Memory B cell (primary cell): Measurements from ENCODE around the gene AGA.

Experiments used
- ATAC-seq: fragments of 150-1000 bp; cut with Tn5 transposase; 2 replicates; pipeline ENCODE4 v1.10.0; 2021; ENCODE audit warnings: low read depth, mild to moderate bottlenecking, moderate library complexity
- DNase-seq, 2 donors: peaks; one replicate each; pipeline ENCODE4 v3.0.0; 2022; ENCODE audit warnings: low spot score in 2 of 2
- H3K27ac Mint-ChIP-seq: one replicate; pipeline ENCODE4 v1.8.0; 2022; ENCODE audit warnings: mild to moderate bottlenecking, moderate library complexity, mixed read lengths
- H3K27me3 Mint-ChIP-seq: one replicate; pipeline ENCODE4 v1.8.0; 2022; ENCODE audit warnings: mixed read lengths
- H3K36me3 Mint-ChIP-seq: one replicate; pipeline ENCODE4 v1.8.0; 2022; ENCODE audit warnings: mild to moderate bottlenecking, mixed read lengths
- H3K4me1 Mint-ChIP-seq: one replicate; pipeline ENCODE4 v1.8.0; 2022; ENCODE audit warnings: mixed read lengths
- H3K4me3 Mint-ChIP-seq: one replicate; pipeline ENCODE4 v1.8.0; 2022; ENCODE audit warnings: mild to moderate bottlenecking, moderate library complexity, mixed read lengths
- H3K9me3 Mint-ChIP-seq: one replicate; pipeline ENCODE4 v1.8.0; 2022; ENCODE audit warnings: mixed read lengths

AGA gene

DNA sequence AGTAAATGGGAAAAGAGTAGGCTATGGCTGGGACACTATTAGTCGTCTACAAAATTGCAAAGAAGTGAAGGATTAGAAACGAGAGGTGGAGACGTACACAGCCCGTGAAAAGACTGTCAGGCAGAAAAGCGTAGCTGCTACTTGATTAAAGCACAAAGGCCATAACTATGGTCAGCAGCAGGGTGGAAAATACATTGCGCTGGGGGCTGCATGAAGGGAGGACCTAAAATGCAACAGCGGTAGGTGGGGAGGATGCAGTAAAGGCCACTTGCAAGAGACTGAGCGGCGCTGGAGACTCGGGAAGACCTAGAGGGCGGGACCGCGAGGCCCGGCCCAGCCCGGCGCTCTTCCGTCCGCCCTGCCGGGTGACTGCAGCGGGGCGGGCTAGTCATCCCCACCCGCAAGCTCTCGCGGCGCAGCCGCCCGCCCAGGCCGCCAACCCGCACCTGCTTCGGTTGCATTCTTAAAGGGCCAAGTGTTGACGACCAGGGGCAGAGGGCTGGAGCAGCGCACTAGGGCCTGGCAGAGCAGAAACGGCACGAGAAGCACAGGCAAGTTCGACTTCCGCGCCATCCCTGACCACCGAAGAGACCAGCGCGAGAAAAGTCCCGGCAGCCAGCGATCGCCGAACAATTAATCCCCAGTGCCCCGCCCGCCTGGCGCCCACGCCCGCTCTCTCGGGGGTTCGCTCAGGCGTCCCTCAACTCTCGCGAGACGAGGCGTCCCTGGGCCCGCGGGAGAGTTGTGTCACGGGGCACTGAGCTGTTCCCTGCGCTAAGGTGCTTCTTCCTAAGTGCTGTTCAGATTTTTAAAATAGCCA is at the start of gene AGA:
AGA (minus strand) TSS at position 635 of the 820 bp plus-strand sequence; CDS start at position 573, 62 bp downstream.
- no peaks in the 10 kb centered on the region for H3K27me3 Mint-ChIP-seq
- DNase-seq (peak; percentile 93), ATAC-seq (peak; percentile 88)
- H3K27ac Mint-ChIP-seq, result peak within 1 kb of the TSS; percentile 90
- peaks cover 20% of the 10 kb centered on the region for H3K4me1 Mint-ChIP-seq
- peaks cover 10% of the 10 kb centered on the region for H3K36me3 Mint-ChIP-seq
- no peaks in the 10 kb centered on the region for H3K9me3 Mint-ChIP-seq
- H3K4me3 Mint-ChIP-seq, result peak within 1 kb of the TSS; percentile 90

DNA sequence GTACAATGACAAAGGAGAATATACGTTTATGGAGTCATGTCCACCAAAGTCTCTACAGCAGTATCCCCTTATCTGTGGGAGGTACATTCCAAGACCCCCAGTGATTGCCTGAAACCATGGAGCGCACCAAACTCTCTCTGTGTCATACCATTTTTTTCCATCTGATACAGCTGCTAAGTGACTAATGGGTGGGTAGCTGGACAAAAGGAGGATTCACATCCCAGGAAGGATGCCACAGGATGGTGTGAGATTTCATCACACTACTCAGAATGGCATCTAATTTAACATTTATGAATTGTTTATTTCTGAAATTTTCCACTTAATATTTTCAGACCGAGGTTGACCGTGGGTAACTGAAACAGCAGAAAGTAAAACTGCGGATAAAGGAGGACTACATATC is 49.8 kb upstream of the AGA start:
- Mint-ChIP-seq H3K27me3 (no peaks in the 10 kb centered on the region), H3K27ac (no peak overlapping the region), H3K9me3 (no peaks in the 10 kb centered on the region), H3K4me1 (no peaks in the 10 kb centered on the region), H3K4me3 (no peak overlapping the region), H3K36me3 (peaks cover 4% of the 10 kb centered on the region)
- DNase-seq (no peak), ATAC-seq (no peak)

DNA sequence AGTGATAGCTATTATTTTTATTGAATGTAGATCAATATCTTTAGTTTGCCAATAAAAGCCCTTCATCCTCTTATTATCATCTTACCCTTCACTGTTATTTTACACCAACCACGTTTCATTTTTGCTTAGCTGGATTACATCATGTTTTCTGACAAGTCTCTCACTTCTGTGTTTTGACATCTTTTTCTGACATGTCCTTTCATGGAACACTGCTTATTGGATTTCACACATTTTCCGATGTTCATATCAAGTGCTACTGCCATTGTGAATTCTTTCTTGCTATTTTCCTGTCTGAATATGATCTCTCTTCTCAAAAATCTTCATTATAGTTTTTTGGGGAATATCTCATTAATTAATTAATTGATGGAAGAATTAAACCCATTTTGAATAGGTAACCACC is 48.5 kb upstream of the AGA start:
- H3K4me1 Mint-ChIP-seq, result no peaks in the 10 kb centered on the region

DNA sequence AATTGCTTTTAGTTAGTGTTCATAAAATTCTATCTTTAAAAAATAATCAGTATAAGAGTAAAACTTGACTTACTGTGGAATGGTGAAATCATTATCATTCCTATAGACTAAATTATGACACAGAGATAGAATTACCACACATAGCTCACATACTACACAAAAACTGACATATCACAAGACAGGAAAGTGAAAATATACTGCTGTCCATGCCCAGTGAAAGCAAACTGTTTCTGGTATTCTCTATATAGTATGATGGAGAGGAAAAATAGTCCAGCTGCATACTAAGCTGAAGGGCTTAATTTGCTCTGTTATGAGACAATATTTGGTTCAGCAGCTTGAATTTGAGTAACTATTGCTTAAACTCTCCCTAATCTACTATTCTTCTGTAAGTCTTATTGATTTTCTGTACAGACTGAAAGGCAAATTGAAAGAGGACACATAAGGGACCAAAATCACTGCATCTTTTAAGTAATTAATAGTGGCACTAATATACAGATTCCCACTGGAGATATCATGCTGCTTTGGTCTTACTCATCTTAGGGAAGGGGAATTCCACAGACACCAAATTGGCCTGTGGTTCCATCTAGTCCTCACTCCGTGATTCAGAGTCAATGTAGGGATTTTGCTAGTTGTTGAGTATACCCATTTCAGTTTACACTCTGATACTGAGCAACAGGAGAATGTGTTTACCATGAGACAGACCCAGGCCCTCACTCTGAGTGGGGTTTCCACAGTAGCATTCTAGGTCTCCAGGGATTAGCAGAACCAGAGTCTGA is 47.4 kb upstream of the AGA start:
- Mint-ChIP-seq H3K4me1 (no peaks in the 10 kb centered on the region), H3K36me3 (peaks cover 8% of the 10 kb centered on the region), H3K27ac (no peak overlapping the region), H3K4me3 (no peak overlapping the region), H3K9me3 (no peaks in the 10 kb centered on the region), H3K27me3 (no peaks in the 10 kb centered on the region)
- no peak for ATAC-seq
- DNase-seq, result no peak

More for the DNA sequence above, 48.5 kb upstream of the AGA start:
- Mint-ChIP-seq H3K36me3 (peaks cover 8% of the 10 kb centered on the region), H3K9me3 (no peaks in the 10 kb centered on the region), H3K27me3 (no peaks in the 10 kb centered on the region), H3K4me3 (no peak overlapping the region), H3K27ac (no peak overlapping the region)
- DNase-seq (no peak), ATAC-seq (no peak)

DNA sequence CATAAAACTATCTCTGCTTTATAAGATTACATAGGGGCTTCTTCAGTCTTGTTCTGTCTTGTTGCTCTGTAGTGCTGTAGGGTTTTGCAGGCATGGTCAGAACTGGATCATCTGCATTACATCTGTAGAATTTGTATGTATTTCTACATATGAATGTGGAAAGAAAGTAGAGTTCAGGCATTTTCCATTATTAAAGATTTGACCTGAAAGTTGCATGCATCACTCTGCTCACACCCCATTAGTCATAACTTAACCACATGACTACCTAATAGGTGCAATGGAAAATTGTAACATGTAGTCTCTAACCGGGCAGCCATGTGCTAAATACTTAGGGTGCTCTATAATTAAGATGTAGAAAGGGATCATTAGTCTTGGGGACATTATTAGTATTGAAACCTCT is 45.7 kb upstream of the AGA start:
- H3K4me3 Mint-ChIP-seq, result no peak overlapping the region
- peaks cover 8% of the 10 kb centered on the region for H3K36me3 Mint-ChIP-seq
- ATAC-seq (no peak), DNase-seq (no peak)
- H3K4me1 Mint-ChIP-seq, result no peaks in the 10 kb centered on the region
- no peaks in the 10 kb centered on the region for H3K27me3 Mint-ChIP-seq
- H3K27ac Mint-ChIP-seq, result no peak overlapping the region
- no peaks in the 10 kb centered on the region for H3K9me3 Mint-ChIP-seq

DNA sequence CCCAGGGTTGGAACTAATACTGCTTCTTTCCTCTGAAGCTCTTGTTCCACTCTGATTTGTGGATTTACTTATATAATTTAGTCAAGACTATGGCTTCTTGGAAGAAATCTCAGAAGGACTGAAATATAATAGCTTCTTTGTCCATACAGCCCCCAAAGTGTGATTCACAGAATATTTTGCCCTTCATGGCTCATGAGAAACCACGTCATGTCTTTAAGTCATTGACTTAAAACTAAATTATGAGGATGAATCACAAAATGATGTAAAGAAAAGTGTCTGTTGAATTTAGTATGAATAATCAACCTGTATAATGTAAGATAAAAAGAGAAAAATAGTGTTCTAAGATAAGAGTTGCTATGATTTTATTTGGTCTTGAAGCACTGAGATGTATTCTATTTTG is 43.3 kb upstream of the AGA start:
- no peak overlapping the region for H3K27ac Mint-ChIP-seq
- H3K27me3 Mint-ChIP-seq, result no peaks in the 10 kb centered on the region
- no peaks in the 10 kb centered on the region for H3K9me3 Mint-ChIP-seq
- DNase-seq, result no peak
- ATAC-seq, result no peak
- peaks cover 8% of the 10 kb centered on the region for H3K36me3 Mint-ChIP-seq
- no peaks in the 10 kb centered on the region for H3K4me1 Mint-ChIP-seq
- no peak overlapping the region for H3K4me3 Mint-ChIP-seq

DNA sequence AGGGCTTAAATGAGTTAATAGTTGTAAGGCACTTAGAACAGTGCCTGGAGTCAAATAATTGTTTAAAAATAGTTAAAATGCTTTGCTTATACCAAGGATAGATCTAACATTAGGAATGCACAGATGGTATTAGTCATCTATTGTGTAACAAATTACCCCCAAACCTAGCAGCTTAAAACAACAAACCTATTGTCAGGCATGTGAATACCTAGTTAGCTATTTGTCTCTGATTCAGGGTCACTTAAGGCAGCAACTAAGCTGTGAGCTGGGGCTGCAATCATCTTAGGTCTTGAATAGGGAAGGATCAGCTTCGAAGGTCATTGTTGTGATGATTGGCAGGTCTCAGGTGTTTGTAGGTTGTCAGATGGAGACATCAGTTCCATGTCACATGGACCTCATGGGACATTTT is 42.4 kb upstream of the AGA start:
- Mint-ChIP-seq H3K4me1 (no peaks in the 10 kb centered on the region), H3K36me3 (peaks cover 8% of the 10 kb centered on the region), H3K9me3 (no peaks in the 10 kb centered on the region), H3K27ac (no peak overlapping the region), H3K4me3 (no peak overlapping the region), H3K27me3 (no peaks in the 10 kb centered on the region)
- ATAC-seq (no peak), DNase-seq (no peak)

DNA sequence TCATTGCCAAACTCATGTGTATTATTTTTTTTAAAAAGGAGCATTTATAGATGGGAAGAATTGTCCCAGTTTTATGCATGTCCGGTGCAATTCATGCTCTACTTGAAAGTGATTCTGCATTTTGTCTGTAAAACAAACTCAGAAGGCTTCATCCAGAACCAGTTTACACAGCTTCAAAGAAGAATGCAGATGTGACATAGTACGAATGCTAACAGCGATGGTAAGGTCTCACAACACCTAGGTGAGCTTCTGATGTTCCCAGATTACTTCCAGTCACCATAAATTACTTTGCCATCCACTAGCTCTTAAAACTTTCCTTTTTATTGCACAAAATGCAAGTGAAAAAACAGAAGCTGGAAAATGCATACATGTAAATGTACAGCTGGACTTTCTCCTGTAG is 41.5 kb upstream of the AGA start:
- Mint-ChIP-seq H3K36me3 (peaks cover 8% of the 10 kb centered on the region), H3K4me3 (no peak overlapping the region), H3K4me1 (no peaks in the 10 kb centered on the region), H3K27ac (no peak overlapping the region), H3K9me3 (no peaks in the 10 kb centered on the region), H3K27me3 (no peaks in the 10 kb centered on the region)
- ATAC-seq, result no peak
- DNase-seq, result no peak

DNA sequence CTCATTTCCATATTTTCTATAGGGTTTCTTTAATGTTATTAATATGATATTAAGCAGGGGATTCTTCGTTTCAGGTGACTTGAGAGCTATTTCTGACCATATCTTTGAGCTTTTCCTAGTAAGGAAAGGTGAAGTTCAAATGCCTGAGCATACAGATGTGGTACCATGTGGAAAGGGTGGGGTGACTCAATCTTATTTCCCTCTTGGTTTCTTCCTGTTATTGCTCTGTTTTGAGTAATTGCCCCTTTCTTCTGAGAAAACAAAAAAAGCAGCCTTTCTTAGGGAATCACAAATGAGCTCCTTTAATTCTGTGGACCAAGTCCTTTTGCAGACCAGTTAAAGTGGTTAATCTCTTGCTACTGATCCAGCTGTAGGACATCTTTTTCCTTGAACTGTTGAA is 41.0 kb upstream of the AGA start:
- H3K36me3 Mint-ChIP-seq, result peaks cover 8% of the 10 kb centered on the region
- H3K27me3 Mint-ChIP-seq, result no peaks in the 10 kb centered on the region
- H3K4me3 Mint-ChIP-seq, result no peak overlapping the region
- no peaks in the 10 kb centered on the region for H3K9me3 Mint-ChIP-seq
- no peaks in the 10 kb centered on the region for H3K4me1 Mint-ChIP-seq
- DNase-seq (no peak), ATAC-seq (no peak)
- H3K27ac Mint-ChIP-seq, result no peak overlapping the region

DNA sequence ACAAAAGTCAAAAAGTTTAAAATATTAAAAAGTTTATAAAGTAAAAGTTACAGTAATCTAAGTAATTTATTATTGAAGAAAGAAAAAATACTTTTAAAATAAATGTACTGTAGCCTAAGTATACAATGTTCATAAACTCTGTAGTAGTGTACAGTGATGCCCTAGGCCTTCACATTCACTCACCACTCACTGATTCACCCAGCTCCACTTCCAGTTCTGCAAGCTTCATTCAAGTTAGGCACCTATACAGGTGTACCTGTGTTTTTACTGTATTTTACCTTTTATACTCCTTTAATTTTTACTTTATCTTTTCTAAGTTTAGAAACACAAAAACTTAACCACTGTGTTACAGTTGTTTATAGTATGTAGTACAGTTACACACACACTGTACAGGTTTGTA is 40.1 kb upstream of the AGA start:
- Mint-ChIP-seq H3K36me3 (peaks cover 5% of the 10 kb centered on the region), H3K4me1 (no peaks in the 10 kb centered on the region), H3K4me3 (no peak overlapping the region), H3K27ac (no peak overlapping the region), H3K27me3 (no peaks in the 10 kb centered on the region), H3K9me3 (no peaks in the 10 kb centered on the region)
- DNase-seq (no peak), ATAC-seq (no peak)

DNA sequence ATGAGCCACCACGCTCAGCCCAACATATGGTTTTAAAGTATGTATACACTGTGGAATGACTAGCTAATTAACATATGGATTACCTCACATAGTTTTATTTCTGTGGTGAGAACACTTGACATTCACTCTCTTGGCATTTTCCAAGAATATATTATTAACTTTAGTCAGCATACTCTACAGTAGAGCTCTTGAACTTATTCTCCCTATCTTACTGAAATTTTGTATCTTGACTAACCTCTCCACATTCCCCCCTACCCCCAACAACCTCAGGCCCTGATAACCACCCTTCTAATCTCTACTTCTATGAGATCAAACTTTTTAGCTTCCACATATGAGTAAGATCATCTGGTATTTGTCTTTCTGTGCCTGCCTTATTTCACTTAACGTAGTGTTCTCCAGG is 38.6 kb upstream of the AGA start:
- Mint-ChIP-seq H3K27ac (no peak overlapping the region), H3K4me3 (no peak overlapping the region), H3K27me3 (no peaks in the 10 kb centered on the region), H3K4me1 (no peaks in the 10 kb centered on the region), H3K9me3 (no peaks in the 10 kb centered on the region), H3K36me3 (no peaks in the 10 kb centered on the region)
- no peak for ATAC-seq
- DNase-seq, result no peak

DNA sequence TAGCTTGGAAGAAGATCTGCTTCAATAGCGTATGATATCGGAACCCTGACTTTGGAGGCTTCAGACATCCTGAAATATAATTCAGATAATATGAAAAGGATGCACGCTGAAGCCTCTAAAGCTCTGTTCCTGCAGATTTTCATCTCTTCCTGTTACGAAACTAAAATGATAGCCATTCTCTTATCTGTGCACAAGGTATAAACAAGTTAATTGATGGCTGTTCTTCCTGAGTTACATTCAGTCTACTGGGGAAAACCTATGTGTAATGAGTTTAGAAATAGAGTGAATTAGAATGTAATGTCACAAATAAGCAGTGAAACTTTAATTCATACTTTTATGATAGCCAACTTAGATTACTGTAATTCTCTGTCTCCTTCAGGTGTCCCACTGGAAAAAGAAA is 36.8 kb upstream of the AGA start:
- H3K4me3 Mint-ChIP-seq, result no peak overlapping the region
- DNase-seq (no peak), ATAC-seq (no peak)
- H3K36me3 Mint-ChIP-seq, result peaks cover 1% of the 10 kb centered on the region
- H3K27me3 Mint-ChIP-seq, result no peaks in the 10 kb centered on the region
- H3K4me1 Mint-ChIP-seq, result no peaks in the 10 kb centered on the region
- no peak overlapping the region for H3K27ac Mint-ChIP-seq
- no peaks in the 10 kb centered on the region for H3K9me3 Mint-ChIP-seq

DNA sequence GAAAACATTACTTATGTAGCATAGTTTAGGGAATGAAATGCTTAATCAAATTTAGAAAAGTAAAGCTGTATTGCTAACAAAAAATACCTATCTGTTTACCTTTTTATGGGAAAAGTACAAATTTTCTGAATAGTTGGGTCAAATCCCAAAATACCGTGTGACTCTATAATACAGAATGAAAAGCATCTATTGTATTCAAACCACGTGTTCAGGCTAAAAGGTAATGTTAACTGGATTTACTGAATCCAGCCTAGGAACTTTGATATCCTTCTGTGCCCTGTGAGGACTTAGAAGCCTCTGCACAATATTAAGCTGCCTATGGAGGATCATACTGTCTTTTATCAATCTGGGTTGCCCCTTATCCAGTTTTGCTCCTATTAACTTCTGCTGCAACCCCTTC is 36.3 kb upstream of the AGA start:
- ATAC-seq (no peak), DNase-seq (no peak)
- Mint-ChIP-seq H3K27ac (no peak overlapping the region), H3K9me3 (no peaks in the 10 kb centered on the region), H3K27me3 (no peaks in the 10 kb centered on the region), H3K4me1 (no peaks in the 10 kb centered on the region), H3K36me3 (peaks cover 1% of the 10 kb centered on the region), H3K4me3 (no peak overlapping the region)

DNA sequence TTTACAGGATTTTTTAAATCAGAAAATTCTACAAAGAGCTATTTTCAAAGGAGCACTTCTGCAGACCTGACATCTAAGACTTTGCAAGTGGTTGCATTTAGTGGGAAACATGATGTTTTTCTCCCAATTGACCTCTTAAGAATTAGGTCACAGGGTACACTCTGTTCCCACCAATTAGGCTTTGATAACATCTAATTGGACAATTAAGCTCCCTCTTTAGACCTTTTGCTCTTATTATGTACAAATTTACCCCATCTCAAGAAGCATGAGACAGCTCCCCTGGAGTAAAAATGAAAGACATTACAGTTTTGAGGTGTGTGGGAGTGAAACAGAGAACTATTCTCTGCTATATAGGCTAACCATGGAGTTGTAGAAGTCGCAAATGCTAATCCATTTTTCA is 31.8 kb upstream of the AGA start:
- Mint-ChIP-seq H3K27ac (no peak overlapping the region), H3K9me3 (peaks cover 2% of the 10 kb centered on the region), H3K27me3 (no peaks in the 10 kb centered on the region), H3K36me3 (peaks cover 4% of the 10 kb centered on the region), H3K4me1 (no peaks in the 10 kb centered on the region), H3K4me3 (no peak overlapping the region)
- DNase-seq (no peak), ATAC-seq (no peak)
